NT2/D1 (cell line): ENCODE measurements around the gene SLC12A5.

ENCODE experiments used
- DNase-seq: peaks from one replicate; pipeline ENCODE4 v3.0.0-alpha.2; 2011; ENCODE audit warnings: low read depth, low spot score
- H3K27me3 ChIP-seq: 2 replicates; pipeline ENCODE4 v1.6.0; 2011; ENCODE audit warnings: mild to moderate bottlenecking; ENCODE audit not compliant: insufficient read length, insufficient read depth
- H3K36me3 ChIP-seq: 2 replicates; pipeline ENCODE4 v1.6.1; 2011; ENCODE audit warnings: mild to moderate bottlenecking, low read length, mixed read lengths; ENCODE audit not compliant: insufficient read depth, insufficient read length
- H3K4me1 ChIP-seq: 2 replicates; pipeline ENCODE4 v1.5.1; 2011; ENCODE audit not compliant: insufficient read depth, insufficient read length
- H3K4me3 ChIP-seq: 2 replicates; pipeline ENCODE4 v1.5.1; 2011; ENCODE audit warnings: low read depth; ENCODE audit not compliant: insufficient read length
- H3K9ac ChIP-seq: 2 replicates; pipeline ENCODE4 v1.6.0; 2011; ENCODE audit warnings: low read depth; ENCODE audit not compliant: insufficient read length
- H3K9me3 ChIP-seq: 2 replicates; pipeline ENCODE4 v1.5.1; 2011; ENCODE audit warnings: mild to moderate bottlenecking, low read length; ENCODE audit not compliant: insufficient read depth
- SUZ12 ChIP-seq: IDR thresholded peaks from 2 replicates; pipeline ENCODE4 v1.6.1; 2011; ENCODE audit not compliant: insufficient read length, insufficient read depth; ENCODE audit errors: extremely low read depth
- YY1 ChIP-seq: IDR thresholded peaks from 2 replicates; pipeline ENCODE4 v1.6.1; 2011; ENCODE audit not compliant: insufficient read length, insufficient read depth
- ZNF274 ChIP-seq: IDR thresholded peaks from 2 replicates; pipeline ENCODE4 v1.6.1; 2011; ENCODE audit warnings: mild to moderate bottlenecking, low read depth, low read length

SLC12A5 gene

DNA sequence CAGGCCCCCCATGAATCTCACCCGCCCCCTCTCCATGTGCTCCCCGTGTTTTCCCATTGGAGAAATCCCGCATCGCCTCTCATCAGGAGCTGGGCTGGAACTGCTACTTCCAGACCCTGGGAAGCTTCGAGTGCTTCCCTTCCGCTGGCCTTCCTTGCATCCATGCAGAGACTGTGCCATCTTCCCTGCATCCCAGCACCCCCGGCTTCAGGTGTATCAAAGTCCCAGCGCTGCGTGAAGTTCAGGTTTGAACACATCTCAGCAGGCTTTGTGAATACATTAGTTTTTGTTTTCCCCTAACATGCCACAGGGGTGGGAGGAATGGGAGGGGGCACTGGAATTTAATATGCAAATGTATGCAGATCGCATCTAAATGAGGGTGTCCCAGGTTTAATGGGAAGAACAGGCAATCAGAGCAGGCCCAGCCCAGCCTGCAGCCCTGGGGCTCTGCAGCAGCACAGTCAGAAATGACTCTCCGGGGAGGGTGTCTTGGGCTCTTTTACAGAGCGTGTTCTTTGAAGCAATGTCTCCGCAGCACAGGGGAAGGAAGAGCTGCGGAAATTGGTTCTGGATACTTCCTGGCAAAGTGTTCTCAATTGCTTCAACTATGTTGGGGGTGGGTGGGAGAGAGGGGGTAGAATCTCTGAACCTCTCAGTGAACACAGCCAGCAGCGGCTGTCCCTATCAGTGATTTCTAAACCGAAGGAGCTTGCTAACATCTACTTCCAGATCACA, 28.6 kb upstream of the SLC12A5 start:
- no peaks in the 10 kb centered on the region for H3K9me3 ChIP-seq
- DNase-seq = no peak

DNA sequence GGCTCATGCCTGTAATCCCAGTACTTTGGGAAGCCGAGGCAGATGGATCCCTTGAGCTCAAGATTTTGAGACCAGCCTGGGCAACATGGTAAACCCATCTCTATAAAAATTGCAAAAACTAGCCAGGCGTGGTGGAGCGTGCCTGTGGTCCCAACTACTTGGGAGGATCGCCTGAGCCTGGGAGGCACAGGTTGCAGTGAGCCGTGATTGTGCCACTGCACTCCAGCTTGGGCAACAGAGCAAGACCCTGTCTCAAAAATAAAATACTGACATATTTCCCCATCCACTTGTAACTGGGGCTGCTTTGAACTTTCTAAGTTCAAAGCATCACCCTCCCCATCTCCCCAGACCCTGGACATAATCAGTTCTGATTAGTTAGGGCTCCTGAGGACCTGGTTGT, 27.5 kb upstream of the SLC12A5 start:
- TF ChIP-seq YY1 = no peak
- TF ChIP-seq SUZ12 = no peak
- no peak for TF ChIP-seq ZNF274
- Histone ChIP-seq H3K27me3 (no peaks in the 10 kb centered on the region), H3K9me3 (no peaks in the 10 kb centered on the region), H3K4me1 (peaks cover 14% of the 10 kb centered on the region), H3K9ac (no peak overlapping the region), H3K36me3 (no peaks in the 10 kb centered on the region), H3K4me3 (no peak overlapping the region)
- DNase-seq = no peak

More for the DNA sequence above, 28.6 kb upstream of the SLC12A5 start:
- H3K36me3 ChIP-seq = no peaks in the 10 kb centered on the region
- peaks cover 16% of the 10 kb centered on the region for H3K4me1 ChIP-seq
- H3K9ac ChIP-seq = no peak overlapping the region
- TF ChIP-seq SUZ12 = no peak
- TF ChIP-seq ZNF274 = no peak
- no peak for TF ChIP-seq YY1
- H3K27me3 ChIP-seq = no peaks in the 10 kb centered on the region
- H3K4me3 ChIP-seq = no peak overlapping the region

DNA sequence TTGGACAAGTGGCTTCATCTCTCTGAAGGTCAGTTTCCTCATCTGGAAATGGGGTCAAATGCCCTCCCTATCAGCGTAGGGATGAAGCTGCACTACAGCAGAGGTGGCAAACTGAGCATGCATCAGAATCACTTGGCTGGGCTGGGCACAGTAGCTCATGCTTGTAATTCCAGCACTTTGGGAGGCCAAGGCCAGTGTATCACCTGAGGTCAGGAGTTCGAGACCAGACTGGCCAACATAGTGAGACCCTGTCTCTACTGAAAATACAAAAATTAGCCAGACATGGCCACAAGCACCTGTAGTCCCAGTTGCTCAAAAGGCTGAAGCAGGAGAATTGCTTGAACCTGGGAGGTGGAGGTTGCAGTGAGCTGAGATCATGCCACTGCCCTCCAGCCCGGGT, 27.0 kb upstream of the SLC12A5 start:
- peaks cover 14% of the 10 kb centered on the region for H3K4me1 ChIP-seq
- H3K9me3 ChIP-seq = no peaks in the 10 kb centered on the region
- H3K9ac ChIP-seq = no peak overlapping the region
- no peak for DNase-seq
- H3K27me3 ChIP-seq = no peaks in the 10 kb centered on the region
- no peak overlapping the region for H3K4me3 ChIP-seq
- H3K36me3 ChIP-seq = no peaks in the 10 kb centered on the region
- TF ChIP-seq SUZ12 = no peak
- no peak for TF ChIP-seq YY1
- TF ChIP-seq ZNF274 = no peak

DNA sequence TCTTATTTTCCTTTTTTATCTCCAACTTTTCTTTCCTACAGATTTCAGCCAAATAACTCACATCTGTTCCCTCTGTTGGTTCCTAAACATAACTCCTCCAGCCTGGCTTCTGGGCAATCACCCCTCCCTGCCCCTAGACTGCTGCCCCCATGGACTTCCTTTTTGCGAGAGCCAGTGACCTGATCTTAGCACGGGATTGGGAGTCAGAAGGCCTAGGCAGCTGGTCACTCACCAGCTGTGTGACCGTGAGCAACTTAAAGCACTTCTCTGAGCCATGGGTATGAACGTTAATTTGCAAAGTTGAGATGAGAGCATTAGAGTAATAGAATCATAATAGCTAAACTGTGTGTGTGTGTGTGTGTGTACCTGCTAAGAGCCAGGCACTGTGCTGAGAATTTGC, 24.8 kb upstream of the SLC12A5 start:
- Histone ChIP-seq H3K4me1 (peaks cover 22% of the 10 kb centered on the region), H3K9ac (no peak overlapping the region), H3K4me3 (no peak overlapping the region), H3K9me3 (no peaks in the 10 kb centered on the region), H3K27me3 (no peaks in the 10 kb centered on the region), H3K36me3 (no peaks in the 10 kb centered on the region)
- TF ChIP-seq YY1 = no peak
- no peak for TF ChIP-seq SUZ12
- TF ChIP-seq ZNF274 = no peak
- DNase-seq = no peak

DNA sequence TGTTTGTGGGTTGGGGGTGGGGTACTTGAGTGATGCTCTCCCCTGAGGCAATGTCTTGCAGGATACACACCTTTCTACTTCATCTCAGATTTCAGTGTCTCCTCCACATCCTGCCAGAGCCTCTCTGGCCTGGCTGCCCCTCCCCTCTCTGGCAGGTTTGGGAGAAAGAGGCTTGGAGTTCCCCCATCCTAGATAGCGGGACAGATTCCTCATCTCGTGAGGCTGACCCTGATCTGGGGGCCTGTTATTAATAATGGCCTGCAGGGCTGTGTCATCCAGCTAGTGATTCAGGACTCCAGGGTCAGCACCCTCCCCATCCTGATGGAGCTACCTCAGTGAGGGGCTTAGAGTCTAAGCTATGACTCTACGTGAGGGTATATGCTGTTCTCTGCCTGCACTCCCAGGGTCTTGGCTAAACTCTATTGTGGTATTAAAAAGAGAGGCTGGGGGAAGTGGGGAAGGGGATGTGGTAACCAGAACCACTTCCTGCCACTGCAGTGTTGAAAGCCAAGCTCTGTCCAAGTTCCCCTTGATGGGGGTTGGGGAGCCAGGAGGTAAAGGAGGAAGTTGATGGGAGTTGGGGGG, 24.0 kb upstream of the SLC12A5 start:
- peaks cover 23% of the 10 kb centered on the region for H3K4me1 ChIP-seq

DNA sequence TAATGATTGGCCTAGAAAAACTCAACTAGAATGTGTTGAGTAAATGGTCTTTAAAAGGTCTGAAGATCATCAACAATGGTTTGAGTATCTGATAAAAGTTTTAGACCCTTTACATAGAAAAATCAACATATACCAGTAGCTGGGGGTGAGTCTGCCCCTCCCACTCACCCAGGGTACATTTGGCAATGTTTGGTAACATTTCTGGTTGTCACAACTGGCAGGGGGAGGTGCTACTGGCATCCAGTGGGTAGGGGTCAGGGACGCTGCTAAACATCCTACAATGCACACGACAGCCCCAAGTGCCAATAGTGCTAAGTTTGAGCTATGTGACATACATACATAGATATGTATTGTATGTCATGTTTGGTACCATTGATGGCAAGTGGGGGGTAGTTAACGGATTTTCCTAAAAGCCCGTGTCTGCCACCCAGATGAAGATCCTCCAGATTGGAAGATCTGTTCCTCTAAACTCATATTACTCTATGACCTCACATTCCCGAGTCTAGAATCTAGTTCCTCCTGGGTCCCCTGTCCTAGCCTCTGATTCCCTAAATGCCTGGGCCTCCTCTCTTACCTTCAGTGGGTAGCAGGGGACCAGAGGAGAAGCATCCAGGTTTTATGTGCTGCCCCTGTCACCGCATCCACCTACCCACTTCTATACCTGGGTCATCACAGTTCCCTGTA, 22.9 kb upstream of the SLC12A5 start:
- Histone ChIP-seq H3K4me1 (peaks cover 20% of the 10 kb centered on the region), H3K27me3 (no peaks in the 10 kb centered on the region)
- no peak for TF ChIP-seq SUZ12
- TF ChIP-seq ZNF274 = no peak
- no peak for TF ChIP-seq YY1

More for the DNA sequence above, 24.0 kb upstream of the SLC12A5 start:
- DNase-seq = no peak
- Histone ChIP-seq H3K9me3 (no peaks in the 10 kb centered on the region), H3K9ac (no peak overlapping the region), H3K27me3 (no peaks in the 10 kb centered on the region), H3K4me3 (no peak overlapping the region), H3K36me3 (no peaks in the 10 kb centered on the region)
- no peak for TF ChIP-seq YY1
- no peak for TF ChIP-seq ZNF274
- TF ChIP-seq SUZ12 = no peak

DNA sequence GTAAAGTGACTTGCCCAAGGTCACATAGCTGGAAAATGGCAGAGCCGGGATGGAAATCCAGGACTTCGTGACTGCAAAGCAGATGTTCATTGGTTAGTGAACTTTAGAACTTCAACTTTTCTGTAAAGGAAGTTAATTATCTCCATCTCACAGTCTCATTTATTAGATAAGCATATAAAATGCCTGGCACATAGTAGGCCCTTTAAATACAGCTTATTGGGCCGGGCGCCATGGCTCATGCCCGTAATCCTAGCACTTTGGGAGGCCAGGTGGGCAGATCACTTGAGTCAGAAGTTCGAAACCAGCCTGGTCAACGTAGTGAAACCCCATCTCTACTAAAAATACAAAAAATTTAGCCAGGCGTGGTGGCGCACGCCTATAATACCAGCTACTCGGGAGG, 22.1 kb upstream of the SLC12A5 start:
- no peak for TF ChIP-seq ZNF274
- TF ChIP-seq SUZ12 = no peak
- no peak for TF ChIP-seq YY1
- Histone ChIP-seq H3K36me3 (peaks cover 9% of the 10 kb centered on the region), H3K9me3 (peaks cover 13% of the 10 kb centered on the region; the same call in 1 of the 2 replicates), H3K9ac (no peak overlapping the region), H3K4me3 (no peak overlapping the region), H3K4me1 (peaks cover 18% of the 10 kb centered on the region), H3K27me3 (no peaks in the 10 kb centered on the region)
- DNase-seq = no peak

More for the DNA sequence above, 22.9 kb upstream of the SLC12A5 start:
- peaks cover 5% of the 10 kb centered on the region for H3K36me3 ChIP-seq
- no peak overlapping the region for H3K4me3 ChIP-seq
- H3K9me3 ChIP-seq = peaks cover 5% of the 10 kb centered on the region; the same call in 1 of the 2 replicates
- no peak for DNase-seq
- H3K9ac ChIP-seq = no peak overlapping the region
